ENCODE results near the gene ASTE1.
"Not testable (repeated sequence)": the region's sequence is repeated elsewhere in the genome, so short reads cannot be mapped to it uniquely, and the experiment has no call there.

The ASTE1 gene

DNA sequence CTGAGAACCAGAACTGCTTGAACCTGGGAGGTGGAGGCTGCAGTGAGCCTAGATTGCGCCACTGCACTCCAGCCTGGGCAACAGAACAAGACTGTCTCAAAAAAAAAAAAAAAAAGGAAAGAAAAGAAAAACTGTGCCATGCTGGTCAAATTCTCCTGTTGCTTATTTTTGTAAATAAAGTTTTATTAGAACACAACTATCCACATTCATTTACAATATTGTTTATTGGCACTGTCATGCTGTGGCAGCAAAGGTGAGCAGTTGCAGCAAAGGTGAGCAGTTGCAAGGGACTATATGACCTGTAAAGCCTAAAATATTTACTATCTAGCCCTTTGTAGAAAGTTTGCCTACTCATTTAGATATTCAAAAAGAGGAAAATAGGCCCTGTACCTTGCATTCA, 18.3 kb downstream of the ASTE1 start:
- DNase-seq: no peak

GRCh38 chr3:131007782-131008181, 18.8 kb downstream of the ASTE1 start:
- no peak for DNase-seq

GRCh38 chr3:131007256-131007655, 19.4 kb downstream of the ASTE1 start:
- DNase-seq: no peak

- no peak for DNase-seq
Observed at GRCh38 chr3:131004603-131005002, 22.0 kb downstream of the ASTE1 start.

DNA sequence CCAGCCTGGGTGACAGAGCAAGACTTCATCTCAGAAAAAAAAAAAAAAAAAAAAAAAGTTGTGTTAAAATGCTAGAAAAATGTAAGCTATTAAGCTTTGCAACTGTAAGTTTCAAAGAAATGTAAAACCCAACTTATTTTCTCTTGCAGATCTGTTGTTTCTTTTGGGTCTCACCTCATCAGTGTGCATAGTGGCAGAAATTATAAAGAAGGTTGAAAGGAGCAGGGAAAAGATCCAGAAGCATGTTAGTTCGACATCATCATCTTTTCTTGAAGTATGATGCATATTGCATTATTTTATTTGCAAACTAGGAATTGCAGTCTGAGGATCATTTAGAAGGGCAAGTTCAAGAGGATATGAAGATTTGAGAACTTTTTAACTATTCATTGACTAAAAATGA, 25.6 kb downstream of the ASTE1 start:
- DNase-seq: no peak

GRCh38 chr3:130997289-130997688, 29.3 kb downstream of the ASTE1 start:
- no peak for DNase-seq

DNA sequence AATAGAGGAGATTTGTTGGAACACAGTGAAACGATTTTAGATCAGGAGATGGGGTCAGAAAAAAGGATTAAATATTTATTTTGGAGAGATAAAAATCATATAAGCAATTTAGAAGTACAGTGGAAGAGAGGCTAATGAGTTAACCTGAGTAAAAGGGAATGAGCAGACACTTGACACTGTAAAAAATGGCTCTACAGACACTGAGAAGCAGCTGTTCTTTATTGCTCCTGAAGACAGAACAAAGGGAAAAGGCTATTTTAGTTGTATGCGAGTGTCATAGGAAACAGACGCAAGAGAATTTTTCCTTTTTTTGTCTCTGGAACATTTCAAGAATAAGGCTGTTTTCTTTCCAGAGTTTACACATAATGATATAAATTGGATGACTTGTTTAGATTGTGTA, 34.3 kb downstream of the ASTE1 start:
- no peak for DNase-seq

- no peak for DNase-seq
Observed at GRCh38 chr3:130991126-130991525, 35.5 kb downstream of the ASTE1 start.

DNA sequence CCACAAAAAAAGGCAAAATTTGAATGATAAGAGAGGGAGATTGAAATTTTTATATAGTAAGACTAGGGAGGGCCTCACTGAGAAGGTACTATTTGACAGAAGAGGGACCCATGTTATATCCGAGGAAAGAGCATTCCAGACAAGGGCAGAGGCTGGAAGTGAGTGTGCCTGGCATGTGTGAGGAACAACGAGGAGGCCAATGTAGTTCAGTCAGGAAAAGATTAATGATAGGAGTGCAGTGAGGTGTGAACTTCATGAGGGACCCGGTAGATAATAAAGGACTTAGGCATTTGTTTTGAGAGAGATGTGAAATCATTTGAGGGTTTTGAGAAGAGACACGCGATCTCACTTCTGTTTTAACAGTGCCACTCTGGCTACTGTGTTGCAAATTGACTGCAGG, 36.3 kb downstream of the ASTE1 start:
- no peak for DNase-seq

- DNase-seq: no peak
Observed at GRCh38 chr3:130981469-130981868, 45.2 kb downstream of the ASTE1 start.

- DNase-seq: no peak
Observed at GRCh38 chr3:130979117-130979516, 47.5 kb downstream of the ASTE1 start.

DNA sequence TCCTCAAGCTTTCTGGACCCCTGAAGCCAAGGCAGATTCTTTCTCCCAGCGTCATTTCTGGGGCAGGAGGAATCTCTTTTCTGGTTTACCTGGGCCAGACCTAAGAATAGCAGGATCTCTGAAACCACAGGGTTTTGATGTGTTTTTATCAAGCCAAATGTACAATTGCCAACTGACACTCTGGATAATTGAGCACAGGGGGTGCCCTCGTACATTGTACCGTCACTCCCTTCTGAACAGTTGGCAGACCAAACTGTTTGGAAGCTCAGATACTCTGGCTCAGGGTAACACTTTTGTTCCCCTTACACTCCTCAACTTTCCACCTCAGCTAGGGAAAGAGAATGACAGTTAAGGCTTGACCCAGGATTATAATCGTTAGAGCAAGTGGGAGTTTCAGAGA, 49.9 kb downstream of the ASTE1 start:
- no peak for DNase-seq

DNA sequence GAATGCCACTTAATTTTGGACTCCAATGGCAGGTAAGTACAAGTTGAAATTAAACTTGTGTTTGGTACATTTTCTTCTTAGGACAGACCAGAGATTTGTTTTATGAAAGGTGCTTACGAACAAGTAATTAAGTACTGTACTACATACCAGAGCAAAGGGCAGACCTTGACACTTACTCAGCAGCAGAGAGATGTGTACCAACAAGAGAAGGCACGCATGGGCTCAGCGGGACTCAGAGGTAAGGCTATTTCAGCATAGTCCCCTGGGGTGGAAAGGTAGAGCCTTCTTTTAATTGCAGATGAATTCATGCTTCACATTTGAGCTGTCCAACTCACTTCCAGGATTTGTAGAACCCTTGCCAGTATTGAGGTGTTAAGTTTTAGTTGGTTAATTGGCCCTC, 51.4 kb downstream of the ASTE1 start:
- no peak for DNase-seq

DNA sequence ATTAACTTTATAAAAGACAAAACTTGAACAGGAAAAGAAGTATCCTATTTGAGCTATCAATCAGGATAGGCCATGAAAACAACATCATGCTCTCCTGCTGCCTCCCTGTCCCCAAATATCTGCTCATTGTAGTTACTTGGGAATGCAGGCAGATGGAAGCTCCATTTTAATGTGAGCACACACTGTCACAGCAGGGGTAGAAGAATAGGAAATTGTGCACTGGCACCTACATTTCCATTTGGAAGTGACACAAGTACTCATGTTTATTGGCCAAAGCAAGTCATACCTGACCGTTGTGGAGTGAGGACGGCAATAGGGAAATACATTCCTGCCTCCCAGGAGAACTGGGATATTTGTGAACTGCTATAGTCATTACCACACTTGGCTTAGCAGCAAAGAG, 52.4 kb downstream of the ASTE1 start:
- DNase-seq: no peak

DNA sequence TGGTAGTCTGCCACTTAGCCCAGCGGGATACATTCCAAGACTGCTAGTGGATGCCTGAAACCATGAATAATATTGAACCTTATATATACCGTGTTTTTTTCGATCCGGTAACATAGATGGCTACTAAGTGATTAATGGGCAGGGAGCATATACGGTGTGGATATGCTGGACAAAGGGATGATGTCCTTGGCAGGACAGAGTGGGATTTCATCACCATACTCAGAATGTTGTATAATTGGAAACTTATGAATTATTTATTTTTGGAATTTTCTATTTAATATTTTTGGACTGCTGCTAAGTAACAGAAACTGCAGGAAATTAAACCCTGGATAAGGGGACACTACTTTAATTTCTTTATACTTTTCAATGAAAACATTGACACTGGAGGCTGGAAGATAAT, 53.2 kb downstream of the ASTE1 start:
- no peak for DNase-seq

DNA sequence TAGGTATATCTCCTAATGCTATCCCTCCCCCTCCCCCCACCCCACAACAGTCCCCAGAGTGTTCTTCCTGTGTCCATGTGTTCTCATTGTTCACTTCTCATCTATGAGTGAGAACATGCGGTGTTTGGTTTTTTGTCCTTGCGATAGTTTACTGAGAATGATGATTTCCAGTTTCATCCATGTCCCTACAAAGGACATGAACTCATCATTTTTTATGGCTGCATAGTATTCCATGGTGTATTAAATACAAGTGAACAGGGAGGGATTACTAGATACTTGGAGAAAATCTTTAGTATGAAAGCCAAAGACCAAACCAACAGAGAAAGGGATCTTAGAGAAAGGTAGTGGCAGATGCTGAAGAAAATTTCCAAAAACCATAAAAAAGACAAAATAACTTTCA, 54.0 kb downstream of the ASTE1 start:
- not testable (repeated sequence) for DNase-seq

- DNase-seq: no peak
Observed at GRCh38 chr3:130971208-130971607, 55.4 kb downstream of the ASTE1 start.

DNA sequence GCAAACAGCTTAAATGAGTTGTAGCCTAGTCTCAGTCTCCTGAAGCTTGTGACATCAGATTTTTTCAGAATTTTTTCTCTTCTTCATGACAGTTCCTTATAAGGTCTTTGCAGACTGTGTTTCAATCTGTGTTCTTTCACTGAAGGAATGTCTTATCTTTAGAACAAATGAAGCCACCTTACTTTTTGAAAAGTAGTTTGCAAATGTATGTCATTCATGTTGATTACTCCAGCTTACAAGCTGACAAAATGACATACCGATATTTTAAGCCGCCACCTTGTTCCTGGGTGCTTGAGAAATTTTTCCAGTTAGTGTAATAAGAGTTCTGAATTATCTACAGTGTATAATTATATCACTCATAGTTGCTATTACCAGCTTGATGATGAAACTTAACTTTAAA, 57.0 kb downstream of the ASTE1 start:
- no peak for DNase-seq

DNA sequence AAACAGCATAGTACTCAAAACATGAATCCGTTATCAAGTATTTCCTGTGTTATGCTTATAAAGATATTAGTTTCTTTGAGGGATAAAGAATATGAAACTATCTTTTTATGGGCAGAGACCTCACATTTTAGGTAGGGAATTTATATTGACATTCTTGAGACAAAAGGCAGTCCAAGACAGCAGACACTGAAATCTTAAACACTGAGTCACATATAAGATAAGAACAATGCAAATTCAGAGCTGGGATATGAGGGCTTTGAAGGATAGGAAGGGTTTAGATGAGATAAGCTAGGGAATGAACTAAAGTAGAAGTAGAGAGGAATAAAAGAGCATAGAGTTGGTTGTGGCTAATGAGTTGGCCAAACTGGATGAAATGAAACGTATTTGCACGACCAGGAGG, 58.4 kb downstream of the ASTE1 start:
- DNase-seq: no peak

DNA sequence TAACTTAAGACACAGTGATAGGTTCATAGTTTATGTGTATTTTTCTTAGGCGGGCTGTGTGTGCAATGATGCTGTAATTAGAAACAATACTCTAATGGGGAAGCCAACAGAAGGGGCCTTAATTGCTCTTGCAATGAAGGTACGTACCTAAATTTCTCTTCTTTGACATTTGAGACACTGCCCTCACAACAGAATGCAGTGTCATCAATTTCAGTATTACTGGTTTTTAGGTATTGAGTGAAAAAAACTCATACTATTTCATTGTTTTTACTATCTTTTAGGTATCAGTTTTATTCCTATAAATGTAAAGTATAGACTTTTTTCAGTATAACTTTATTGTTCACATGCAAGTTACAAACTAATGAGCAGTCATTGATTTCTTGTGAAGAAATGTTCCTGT, 59.3 kb downstream of the ASTE1 start:
- no peak for DNase-seq

GRCh38 chr3:130963878-130964277, 62.7 kb downstream of the ASTE1 start:
- DNase-seq: no peak

All from stimulated activated CD4-positive, alpha-beta T cell treated with anti-CD3 and anti-CD28 coated beads, Interleukin-4, amount 100 ng/mL, for 4 hours (primary cell).